DOHH2 (cell line): Measurements from ENCODE around the gene PRKN.

Experiments
- H3F3A ChIP-seq: fragments of 200-600 bp; sonication (generic), shearing (Covaris generic); 2 replicates; pipeline ENCODE4 v1.6.0; 2016; ENCODE audit warnings: antibody characterized with exemption, mild to moderate bottlenecking; ENCODE audit not compliant: control insufficient read depth, insufficient read depth
- H3K27ac ChIP-seq: fragments of 200-600 bp; sonication (generic); 2 replicates; pipeline ENCODE4 v1.5.1; 2014; ENCODE audit warnings: low read depth, mild to moderate bottlenecking, low read length, moderate library complexity
- H3K27me3 ChIP-seq: fragments of 200-600 bp; sonication (generic); 2 replicates; pipeline ENCODE4 v1.6.1; 2014; ENCODE audit warnings: mild to moderate bottlenecking, low read length, mixed read lengths; ENCODE audit not compliant: control insufficient read depth
- H3K36me3 ChIP-seq: fragments of 200-600 bp; sonication (generic); 2 replicates; pipeline ENCODE4 v1.6.1; 2014; ENCODE audit warnings: mild to moderate bottlenecking, low read length, moderate library complexity, mixed read lengths; ENCODE audit not compliant: control insufficient read depth
- H3K4me1 ChIP-seq: fragments of 200-600 bp; sonication (generic); 2 replicates; pipeline ENCODE4 v1.6.1; 2014; ENCODE audit warnings: mild to moderate bottlenecking, low read length, mixed read lengths; ENCODE audit not compliant: control insufficient read depth
- H3K4me2 ChIP-seq: fragments of 200-600 bp; sonication (generic); 2 replicates; pipeline ENCODE4 v1.6.0; 2014; ENCODE audit warnings: mild to moderate bottlenecking, low read length, moderate library complexity
- H3K4me3 ChIP-seq: fragments of 200-600 bp; sonication (generic); 2 replicates; pipeline ENCODE4 v1.5.1; 2014; ENCODE audit warnings: mild to moderate bottlenecking, low read length, mixed read lengths
- H3K79me2 ChIP-seq: fragments of 200-600 bp; sonication (generic); 2 replicates; pipeline ENCODE4 v1.6.1; 2014; ENCODE audit warnings: mild to moderate bottlenecking, low read length, mixed read lengths; ENCODE audit not compliant: control insufficient read depth
- H3K9me2 ChIP-seq: fragments of 200-600 bp; sonication (generic); replicated peaks from 2 replicates; pipeline ENCODE4 v1.6.1; 2014; ENCODE audit warnings: mild to moderate bottlenecking, low read length, mixed read lengths; ENCODE audit not compliant: control insufficient read depth
- H3K9me3 ChIP-seq: fragments of 200-600 bp; sonication (generic); 2 replicates; pipeline ENCODE4 v1.6.1; 2014; ENCODE audit warnings: antibody characterized with exemption, low read length, mixed read lengths; ENCODE audit not compliant: control insufficient read depth, insufficient read depth
- H4K20me1 ChIP-seq: fragments of 200-600 bp; sonication (generic); 2 replicates; pipeline ENCODE4 v1.6.0; 2014; ENCODE audit warnings: low read depth, mild to moderate bottlenecking, antibody characterized with exemption, low read length, moderate library complexity; ENCODE audit not compliant: control insufficient read depth, insufficient read depth
- CTCF ChIP-seq: fragments of 200-600 bp; sonication (generic); IDR thresholded peaks from one replicate; pipeline ENCODE4 v1.5.1; 2014; ENCODE audit warnings: antibody characterized with exemption, mild to moderate bottlenecking, low read depth, low read length; ENCODE audit not compliant: poor library complexity, severe bottlenecking
- EZH2phosphoT487 ChIP-seq: fragments of 200-600 bp; sonication (generic); IDR thresholded peaks from 2 replicates; pipeline ENCODE4 v1.6.1; 2017; ENCODE audit warnings: borderline replicate concordance, mild to moderate bottlenecking, antibody characterized with exemption, low read length, moderate library complexity, mixed read lengths

Gene PRKN

DNA sequence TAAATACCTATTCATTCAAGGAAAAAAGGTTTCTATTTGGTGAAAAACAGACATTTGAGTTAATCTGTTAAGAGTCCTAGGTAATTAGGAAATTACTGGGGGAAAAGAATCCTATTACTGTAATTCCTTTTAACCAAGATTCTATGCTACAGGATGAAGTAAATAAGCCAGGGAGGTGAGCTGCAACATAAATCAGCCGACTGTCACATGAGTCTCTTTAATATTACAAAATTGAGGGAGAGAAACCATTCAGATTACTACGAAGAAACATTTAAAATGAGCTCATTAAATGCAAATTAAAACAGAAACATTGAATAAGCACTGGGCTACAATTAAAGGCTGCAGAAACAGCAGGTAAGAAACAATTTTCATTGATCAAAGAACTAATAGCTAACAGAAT, 5.3 kb downstream of the PRKN start:
- Histone ChIP-seq H3F3A (0 out of 2 replicates have a peak, but pooled peaks cover 2% of the 10 kb centered on the region), H3K9me3 (no peaks in the 10 kb centered on the region), H3K27me3 (no peaks in the 10 kb centered on the region), H4K20me1 (no peaks in the 10 kb centered on the region), H3K27ac (no peak overlapping the region), H3K4me2 (no peak overlapping the region), H3K4me3 (no peak overlapping the region), H3K36me3 (no peaks in the 10 kb centered on the region), H3K9me2 (no peaks in the 10 kb centered on the region), H3K4me1 (peaks cover 6% of the 10 kb centered on the region), H3K79me2 (no peaks in the 10 kb centered on the region)
- TF ChIP-seq EZH2phosphoT487 (no peak), CTCF (no peak)

DNA sequence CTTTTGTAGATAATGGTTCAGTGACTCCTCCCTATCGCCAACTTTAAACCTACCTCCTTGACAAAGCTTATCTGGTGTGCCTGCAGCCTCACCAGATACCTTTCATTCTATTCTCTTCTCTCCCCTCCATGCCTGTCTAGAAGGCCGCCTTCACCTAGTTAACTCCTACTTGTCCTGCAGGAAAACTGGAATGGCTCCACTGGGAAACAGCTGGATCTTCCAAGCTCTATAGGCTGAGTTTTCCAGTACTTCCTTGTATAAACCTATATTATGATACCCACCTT, 6.2 kb downstream of the PRKN start:
- H3K9me3 ChIP-seq, result no peaks in the 10 kb centered on the region
- H3K9me2 ChIP-seq, result no peaks in the 10 kb centered on the region
- no peaks in the 10 kb centered on the region for H3K27me3 ChIP-seq
- H3K27ac ChIP-seq, result no peak overlapping the region
- no peaks in the 10 kb centered on the region for H3K79me2 ChIP-seq
- 0 out of 2 replicates have a peak, but pooled peaks cover 2% of the 10 kb centered on the region for H3F3A ChIP-seq
- H3K36me3 ChIP-seq, result no peaks in the 10 kb centered on the region
- no peaks in the 10 kb centered on the region; the same call in 1 of the 2 replicates for H3K4me1 ChIP-seq
- H4K20me1 ChIP-seq, result no peaks in the 10 kb centered on the region
- TF ChIP-seq EZH2phosphoT487, result no peak
- no peak for TF ChIP-seq CTCF
- H3K4me3 ChIP-seq, result no peak overlapping the region
- no peak overlapping the region for H3K4me2 ChIP-seq

DNA sequence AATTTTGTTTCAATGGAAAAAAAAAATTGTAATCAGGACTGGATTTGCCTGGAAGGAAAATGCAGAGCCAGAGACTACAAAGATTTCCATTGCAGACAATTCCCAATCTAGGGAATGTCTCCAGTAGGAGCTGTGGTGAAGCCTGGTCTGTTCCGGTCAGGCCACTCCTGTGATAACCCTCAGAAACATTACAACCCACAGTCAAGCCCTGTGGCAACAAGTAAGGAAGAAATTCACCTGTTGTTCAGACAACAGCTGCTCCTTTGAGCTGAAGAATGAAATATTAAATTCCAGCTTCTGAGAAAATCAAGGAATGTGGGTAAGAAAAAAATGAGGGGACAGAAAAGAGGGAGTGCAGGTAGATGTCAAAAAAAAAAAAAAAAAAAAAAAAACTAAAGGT, 8.0 kb downstream of the PRKN start:
- no peaks in the 10 kb centered on the region for H3K4me1 ChIP-seq
- no peak overlapping the region for H3K4me2 ChIP-seq
- no peaks in the 10 kb centered on the region for H3K79me2 ChIP-seq
- TF ChIP-seq CTCF, result no peak
- TF ChIP-seq EZH2phosphoT487, result no peak
- H3F3A ChIP-seq, result no peaks in the 10 kb centered on the region
- H3K27me3 ChIP-seq, result no peaks in the 10 kb centered on the region
- no peaks in the 10 kb centered on the region for H3K9me2 ChIP-seq
- H3K27ac ChIP-seq, result no peak overlapping the region
- no peaks in the 10 kb centered on the region for H4K20me1 ChIP-seq
- H3K9me3 ChIP-seq, result no peaks in the 10 kb centered on the region
- no peaks in the 10 kb centered on the region for H3K36me3 ChIP-seq
- no peak overlapping the region for H3K4me3 ChIP-seq

- no peaks in the 10 kb centered on the region for H3K4me1 ChIP-seq
- no peaks in the 10 kb centered on the region for H3K27me3 ChIP-seq
- H3F3A ChIP-seq, result no peaks in the 10 kb centered on the region
- H3K36me3 ChIP-seq, result no peaks in the 10 kb centered on the region
- no peak overlapping the region for H3K27ac ChIP-seq
- TF ChIP-seq CTCF, result no peak
- no peak for TF ChIP-seq EZH2phosphoT487
- H3K9me2 ChIP-seq, result no peaks in the 10 kb centered on the region
- H3K9me3 ChIP-seq, result no peaks in the 10 kb centered on the region
- H4K20me1 ChIP-seq, result no peaks in the 10 kb centered on the region
- H3K79me2 ChIP-seq, result no peaks in the 10 kb centered on the region
- H3K4me2 ChIP-seq, result no peak overlapping the region
- H3K4me3 ChIP-seq, result no peak overlapping the region
These were observed 12.0 kb downstream of the PRKN start for GRCh38 chr6:162715601-162716000.
